Measurements from ENCODE around the gene C3. TPM values are rescaled to one million over a fixed set of nuclear protein-coding genes. Genes with fewer than 3 reads are reported as not detected.
"Not testable (repeated sequence)": the region's sequence is repeated elsewhere in the genome, so short reads cannot be mapped to it uniquely, and the experiment has no call there.

Gene C3
- total RNA-seq, 6 experiments from 2014 or later: 0.82 to 1.5 (median 1.2) TPM

- H3K36me3 Mint-ChIP-seq (ENCODE audit: low read depth): peaks cover 1% of the 10 kb centered on the region
- no peak for TF ChIP-seq CTCF (IDR thresholded peaks at IDR 0.05)
- no peaks in the 10 kb centered on the region for H3K4me1 Mint-ChIP-seq (ENCODE audit: low read depth)
- peaks cover 2% of the 10 kb centered on the region for H3K9me3 Mint-ChIP-seq
- H3K4me3 Mint-ChIP-seq: no peak overlapping the region
- no peak overlapping the region for H3K27ac Mint-ChIP-seq
- peaks cover 37% of the 10 kb centered on the region for H3K27me3 Mint-ChIP-seq (ENCODE audit: insufficient read depth)
- no peak for DNase-seq
Observed at GRCh38 chr19:6712231-6712630, 8.2 kb downstream of the C3 start.

GRCh38 chr19:6711605-6712004, 8.8 kb downstream of the C3 start:
- H3K4me1 Mint-ChIP-seq (ENCODE audit: low read depth): no peaks in the 10 kb centered on the region
- no peaks in the 10 kb centered on the region for H3K36me3 Mint-ChIP-seq (ENCODE audit: low read depth)
- TF ChIP-seq CTCF (IDR thresholded peaks at IDR 0.05): no peak
- no peaks in the 10 kb centered on the region for H3K9me3 Mint-ChIP-seq
- H3K4me3 Mint-ChIP-seq: no peak overlapping the region
- no peak overlapping the region for H3K27ac Mint-ChIP-seq
- no peak for DNase-seq
- H3K27me3 Mint-ChIP-seq (ENCODE audit: insufficient read depth): peaks cover 37% of the 10 kb centered on the region

GRCh38 chr19:6711078-6711361, 9.4 kb downstream of the C3 start:
- Mint-ChIP-seq H3K4me1 (ENCODE audit: low read depth) (no peaks in the 10 kb centered on the region), H3K27me3 (ENCODE audit: insufficient read depth) (peaks cover 36% of the 10 kb centered on the region), H3K27ac (no peak overlapping the region), H3K36me3 (ENCODE audit: low read depth) (no peaks in the 10 kb centered on the region), H3K9me3 (no peaks in the 10 kb centered on the region), H3K4me3 (no peak overlapping the region)
- no peak for DNase-seq
- no peak for TF ChIP-seq CTCF (IDR thresholded peaks at IDR 0.05)

GRCh38 chr19:6710273-6711077, 10.0 kb downstream of the C3 start:
- H3K27me3 Mint-ChIP-seq (ENCODE audit: insufficient read depth): peaks cover 35% of the 10 kb centered on the region
- no peaks in the 10 kb centered on the region for H3K4me1 Mint-ChIP-seq (ENCODE audit: low read depth)
- no peaks in the 10 kb centered on the region for H3K9me3 Mint-ChIP-seq
- H3K4me3 Mint-ChIP-seq: no peak overlapping the region
- H3K27ac Mint-ChIP-seq: no peak overlapping the region
- H3K36me3 Mint-ChIP-seq (ENCODE audit: low read depth): no peaks in the 10 kb centered on the region
- peak; percentile 30 for TF ChIP-seq CTCF (IDR thresholded peaks at IDR 0.05)
- no peak for DNase-seq

- H3K27me3 Mint-ChIP-seq (ENCODE audit: insufficient read depth): peaks cover 37% of the 10 kb centered on the region
- DNase-seq: no peak
- H3K36me3 Mint-ChIP-seq (ENCODE audit: low read depth): no peaks in the 10 kb centered on the region
- no peaks in the 10 kb centered on the region for H3K4me1 Mint-ChIP-seq (ENCODE audit: low read depth)
- H3K4me3 Mint-ChIP-seq: no peak overlapping the region
- H3K9me3 Mint-ChIP-seq: no peaks in the 10 kb centered on the region
- TF ChIP-seq CTCF (IDR thresholded peaks at IDR 0.05): no peak
- no peak overlapping the region for H3K27ac Mint-ChIP-seq
Observed at GRCh38 chr19:6709549-6709948, 10.9 kb downstream of the C3 start.

- H3K27ac Mint-ChIP-seq; H3K36me3 Mint-ChIP-seq (ENCODE audit: low read depth); H3K4me3 Mint-ChIP-seq: not testable (repeated sequence)
Observed at GRCh38 chr19:6708913-6709312, 11.5 kb downstream of the C3 start.

More at GRCh38 chr19:6708913-6709312, 11.5 kb downstream of the C3 start:
- DNase-seq; H3K9me3 Mint-ChIP-seq; H3K4me1 Mint-ChIP-seq (ENCODE audit: low read depth): not testable (repeated sequence)
- peaks cover 34% of the 10 kb centered on the region for H3K27me3 Mint-ChIP-seq (ENCODE audit: insufficient read depth)

Data from HFFc6 (cell line).